ENCODE data around the gene ACBD6. TPM values are rescaled to one million over a fixed set of nuclear protein-coding genes. Genes with fewer than 3 reads are reported as not detected.

Gene ACBD6
- total RNA-seq, 1 experiment from 2014 or later: 74.7 TPM

DNA sequence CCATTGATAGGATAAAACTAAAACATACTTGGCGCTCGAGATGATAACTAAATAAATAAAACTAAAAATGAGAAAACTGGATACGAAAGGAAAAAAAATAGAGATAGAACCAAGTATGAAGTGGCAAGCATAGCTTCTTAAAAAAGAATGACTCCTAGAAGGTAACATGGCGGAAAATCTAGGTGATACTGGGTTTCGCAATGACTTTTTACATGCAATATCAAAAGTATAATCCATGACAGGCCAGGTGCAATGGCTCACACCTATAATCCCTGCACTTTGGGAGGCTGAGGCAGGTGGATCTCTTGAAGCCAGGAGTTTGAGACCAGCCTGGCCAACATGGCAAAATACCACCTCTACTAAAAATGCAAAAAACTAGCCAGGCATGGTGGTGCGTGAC is 70.7 kb downstream of the ACBD6 start:
- H3K36me3 ChIP-seq (ENCODE audit: control insufficient read depth, insufficient read depth, low read length): no peaks in the 10 kb centered on the region
- BruUV-seq (replicated peaks): no TSS peak
- peaks cover 10% of the 10 kb centered on the region for H3K4me1 Mint-ChIP-seq (ENCODE audit: low read depth, unreplicated experiment)
- H3K27me3 ChIP-seq (replicated peaks; ENCODE audit: control insufficient read depth, insufficient read depth, low read length): no peaks in the 10 kb centered on the region
- TF ChIP-seq, protein P1, sequence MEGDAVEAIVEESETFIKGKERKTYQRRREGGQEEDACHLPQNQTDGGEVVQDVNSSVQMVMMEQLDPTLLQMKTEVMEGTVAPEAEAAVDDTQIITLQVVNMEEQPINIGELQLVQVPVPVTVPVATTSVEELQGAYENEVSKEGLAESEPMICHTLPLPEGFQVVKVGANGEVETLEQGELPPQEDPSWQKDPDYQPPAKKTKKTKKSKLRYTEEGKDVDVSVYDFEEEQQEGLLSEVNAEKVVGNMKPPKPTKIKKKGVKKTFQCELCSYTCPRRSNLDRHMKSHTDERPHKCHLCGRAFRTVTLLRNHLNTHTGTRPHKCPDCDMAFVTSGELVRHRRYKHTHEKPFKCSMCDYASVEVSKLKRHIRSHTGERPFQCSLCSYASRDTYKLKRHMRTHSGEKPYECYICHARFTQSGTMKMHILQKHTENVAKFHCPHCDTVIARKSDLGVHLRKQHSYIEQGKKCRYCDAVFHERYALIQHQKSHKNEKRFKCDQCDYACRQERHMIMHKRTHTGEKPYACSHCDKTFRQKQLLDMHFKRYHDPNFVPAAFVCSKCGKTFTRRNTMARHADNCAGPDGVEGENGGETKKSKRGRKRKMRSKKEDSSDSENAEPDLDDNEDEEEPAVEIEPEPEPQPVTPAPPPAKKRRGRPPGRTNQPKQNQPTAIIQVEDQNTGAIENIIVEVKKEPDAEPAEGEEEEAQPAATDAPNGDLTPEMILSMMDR (IDR thresholded peaks at IDR 0.05; ENCODE audit: insufficient read depth in 1 of 2, low read depth in 1 of 2, low read length in 1 of 2, severe bottlenecking in 1 of 2, unreplicated experiment in 1 of 2): no peak
- H3K4me3 ChIP-seq (ENCODE audit: low read depth, low read length): no peak overlapping the region
- no peak overlapping the region for H3K4me3 Mint-ChIP-seq (ENCODE audit: unreplicated experiment)
- ChIA-PET CTCF (no interaction called here), POLR2A (no interaction called here)
- no peaks in the 10 kb centered on the region for H3K27me3 Mint-ChIP-seq (ENCODE audit: insufficient read depth, unreplicated experiment)
- H3K36me3 Mint-ChIP-seq (ENCODE audit: insufficient read depth, unreplicated experiment): peaks cover 25% of the 10 kb centered on the region
- no peaks in the 10 kb centered on the region for H3K9me3 Mint-ChIP-seq (ENCODE audit: unreplicated experiment)
- intact Hi-C loops (cut with micrococcal nuclease; ENCODE audit: unreplicated experiment): no loop called here
- H3K9me3 ChIP-seq: no peaks in the 10 kb centered on the region
- no peak overlapping the region for H3K27ac Mint-ChIP-seq (ENCODE audit: unreplicated experiment)
- peaks cover 19% of the 10 kb centered on the region for H3K4me1 ChIP-seq
- DNase-seq: no peak

DNA sequence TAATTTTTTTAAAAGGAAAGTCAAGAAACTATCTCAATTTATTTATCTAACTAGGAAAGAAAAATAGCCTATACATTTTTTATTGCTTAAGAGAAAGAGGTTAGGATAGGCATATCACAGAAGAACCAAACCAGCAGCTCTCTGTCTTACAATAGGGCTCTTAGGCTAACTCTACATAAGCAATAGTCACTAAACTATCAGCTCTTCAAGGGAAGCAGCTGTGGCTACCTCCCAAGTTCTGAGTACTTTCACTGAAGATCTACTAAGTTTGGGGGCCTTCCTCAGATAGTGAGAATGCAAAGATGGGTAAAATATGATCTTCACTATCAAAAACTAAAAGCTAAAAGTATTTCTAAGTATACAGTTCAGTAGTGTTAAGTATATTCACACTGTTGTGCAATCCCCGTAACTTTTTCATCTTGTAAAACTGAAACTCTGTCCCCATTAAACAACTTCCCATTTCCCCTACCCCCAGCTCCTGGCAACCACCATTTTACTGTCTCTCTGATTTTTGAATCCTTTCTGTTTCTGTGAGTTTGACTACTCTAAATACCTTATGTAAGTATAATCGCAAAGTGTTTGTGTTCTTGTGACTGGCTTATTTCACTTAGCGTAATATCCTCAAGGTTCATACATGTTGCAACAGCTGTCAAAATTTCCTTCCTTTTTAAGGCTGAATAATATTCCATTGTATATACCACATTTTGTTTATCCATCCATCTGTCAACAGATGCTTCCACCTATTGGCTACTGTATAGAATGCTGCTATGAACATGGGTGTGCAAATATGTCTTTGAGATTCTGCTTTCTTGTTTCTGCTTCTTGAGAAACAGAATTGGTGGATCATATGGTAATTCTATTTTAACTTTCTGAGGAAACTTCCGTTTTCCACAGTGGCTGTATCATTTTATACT is 73.3 kb downstream of the ACBD6 start:
- Mint-ChIP-seq H3K4me1 (ENCODE audit: low read depth, unreplicated experiment) (peaks cover 10% of the 10 kb centered on the region), H3K27ac (ENCODE audit: unreplicated experiment) (no peak overlapping the region), H3K4me3 (ENCODE audit: unreplicated experiment) (no peak overlapping the region), H3K27me3 (ENCODE audit: insufficient read depth, unreplicated experiment) (no peaks in the 10 kb centered on the region), H3K9me3 (ENCODE audit: unreplicated experiment) (no peaks in the 10 kb centered on the region), H3K36me3 (ENCODE audit: insufficient read depth, unreplicated experiment) (peaks cover 15% of the 10 kb centered on the region)
- POLR2A ChIA-PET: no interaction called here
- H3K27me3 ChIP-seq (replicated peaks; ENCODE audit: control insufficient read depth, insufficient read depth, low read length): no peaks in the 10 kb centered on the region
- H3K4me3 ChIP-seq (ENCODE audit: low read depth, low read length): no peak overlapping the region
- no TSS peak for BruUV-seq (replicated peaks)
- TF ChIP-seq, protein P1 (IDR thresholded peaks at IDR 0.05; ENCODE audit: insufficient read depth in 1 of 2, low read depth in 1 of 2, low read length in 1 of 2, severe bottlenecking in 1 of 2, unreplicated experiment in 1 of 2): no peak
- H3K36me3 ChIP-seq (ENCODE audit: control insufficient read depth, insufficient read depth, low read length): no peaks in the 10 kb centered on the region
- intact Hi-C loops (cut with micrococcal nuclease; ENCODE audit: unreplicated experiment): no loop called here
- no peaks in the 10 kb centered on the region for H3K9me3 ChIP-seq
- CTCF ChIA-PET: no interaction called here
- DNase-seq: no peak
- peaks cover 19% of the 10 kb centered on the region for H3K4me1 ChIP-seq

DNA sequence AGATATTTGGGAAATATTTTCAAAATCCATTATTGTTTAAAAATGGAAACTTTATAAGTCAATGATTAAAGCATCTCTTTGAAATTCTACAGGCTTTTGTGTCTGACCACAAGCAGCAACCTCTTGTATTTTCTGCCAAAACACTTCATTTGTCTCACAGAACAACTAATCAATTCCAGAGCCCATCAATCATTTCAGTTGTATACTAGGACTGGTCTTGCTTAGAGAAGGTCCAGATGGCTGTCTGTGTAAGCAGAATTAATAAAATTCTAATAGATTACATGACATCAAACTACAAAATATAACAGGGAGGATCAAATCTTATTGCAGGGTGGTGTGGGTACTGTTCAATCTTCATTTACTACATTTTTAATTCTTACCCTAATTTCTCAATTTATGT is 76.4 kb downstream of the ACBD6 start:
- POLR2A ChIA-PET: no interaction called here
- H3K4me1 Mint-ChIP-seq (ENCODE audit: low read depth, unreplicated experiment): no peaks in the 10 kb centered on the region
- Histone ChIP-seq H3K4me1 (no peaks in the 10 kb centered on the region), H3K4me3 (ENCODE audit: low read depth, low read length) (no peak overlapping the region), H3K9me3 (no peaks in the 10 kb centered on the region), H3K36me3 (ENCODE audit: control insufficient read depth, insufficient read depth, low read length) (no peaks in the 10 kb centered on the region), H3K27me3 (replicated peaks; ENCODE audit: control insufficient read depth, insufficient read depth, low read length) (no peaks in the 10 kb centered on the region)
- H3K4me3 Mint-ChIP-seq (ENCODE audit: unreplicated experiment): no peak overlapping the region
- peaks cover 27% of the 10 kb centered on the region for H3K36me3 Mint-ChIP-seq (ENCODE audit: insufficient read depth, unreplicated experiment)
- no peaks in the 10 kb centered on the region for H3K27me3 Mint-ChIP-seq (ENCODE audit: insufficient read depth, unreplicated experiment)
- CTCF ChIA-PET: no interaction called here
- BruUV-seq (replicated peaks): no TSS peak
- H3K9me3 Mint-ChIP-seq (ENCODE audit: unreplicated experiment): no peaks in the 10 kb centered on the region
- no peak overlapping the region for H3K27ac Mint-ChIP-seq (ENCODE audit: unreplicated experiment)
- TF ChIP-seq, protein P1 (IDR thresholded peaks at IDR 0.05; ENCODE audit: insufficient read depth in 1 of 2, low read depth in 1 of 2, low read length in 1 of 2, severe bottlenecking in 1 of 2, unreplicated experiment in 1 of 2): no peak
- DNase-seq: no peak
- intact Hi-C loops (cut with micrococcal nuclease; ENCODE audit: unreplicated experiment): no loop called here

Data from Caco-2 (cell line).